Embryonic facial prominence (tissue), 1 donor: ENCODE results near the gene HMGCS1.
"Not testable (repeated sequence)": the region's sequence is repeated elsewhere in the genome, so short reads cannot be mapped to it uniquely, and the experiment has no call there.

Source experiments
- DNase-seq: peaks from one replicate; pipeline ENCODE4 v3.0.0-alpha.2; 2016; ENCODE audit errors: extremely low spot score

The HMGCS1 gene

GRCh38 chr5:43313035-43313853 is at the start of gene HMGCS1:
HMGCS1 (minus strand) TSS chr5:43313412; CDS start chr5:43298965, 14,447 bp downstream.
- peak; percentile 99 for DNase-seq

- DNase-seq = no peak
Measured at GRCh38 chr5:43358726-43359125, 45.5 kb upstream of the HMGCS1 start.

- DNase-seq = no peak
Measured at GRCh38 chr5:43358301-43358700, 45.1 kb upstream of the HMGCS1 start.

- DNase-seq = no peak
Measured at GRCh38 chr5:43357878-43358281, 44.7 kb upstream of the HMGCS1 start.

GRCh38 chr5:43357067-43357466 is 43.9 kb upstream of the HMGCS1 start:
- DNase-seq = no peak

- no peak for DNase-seq
Measured at GRCh38 chr5:43354774-43355173, 41.6 kb upstream of the HMGCS1 start.

- DNase-seq = no peak
Measured at GRCh38 chr5:43353668-43354067, 40.5 kb upstream of the HMGCS1 start.

- DNase-seq = no peak
Measured at GRCh38 chr5:43352915-43353314, 39.7 kb upstream of the HMGCS1 start.

- DNase-seq = no peak
Measured at GRCh38 chr5:43352131-43352530, 38.9 kb upstream of the HMGCS1 start.

- DNase-seq = no peak
Measured at GRCh38 chr5:43348861-43349363, 35.7 kb upstream of the HMGCS1 start.

- DNase-seq = no peak
Measured at GRCh38 chr5:43348207-43348606, 35.0 kb upstream of the HMGCS1 start.

- no peak for DNase-seq
Measured at GRCh38 chr5:43338862-43339261, 25.6 kb upstream of the HMGCS1 start.

- no peak for DNase-seq
Measured at GRCh38 chr5:43336159-43336558, 22.9 kb upstream of the HMGCS1 start.

- DNase-seq = no peak
Measured at GRCh38 chr5:43335681-43336080, 22.5 kb upstream of the HMGCS1 start.

GRCh38 chr5:43332401-43332800 is 19.2 kb upstream of the HMGCS1 start:
- DNase-seq = no peak

GRCh38 chr5:43325624-43326023 is 12.4 kb upstream of the HMGCS1 start:
- DNase-seq = not testable (repeated sequence)

- not testable (repeated sequence) for DNase-seq
Measured at GRCh38 chr5:43323488-43323887, 10.3 kb upstream of the HMGCS1 start.

- DNase-seq = no peak
Measured at GRCh38 chr5:43320846-43321245, 7.6 kb upstream of the HMGCS1 start.

GRCh38 chr5:43316421-43316820 is 3.2 kb upstream of the HMGCS1 start:
- no peak for DNase-seq

- no peak for DNase-seq
Measured at GRCh38 chr5:43315682-43316081, 2.5 kb upstream of the HMGCS1 start.

- DNase-seq = no peak
Measured at GRCh38 chr5:43315263-43315662, 2.1 kb upstream of the HMGCS1 start.

- DNase-seq = no peak
Measured at GRCh38 chr5:43314724-43315123, 1.5 kb upstream of the HMGCS1 start.

GRCh38 chr5:43313854-43314457 is 744 bp upstream of the HMGCS1 start:
- DNase-seq = no peak
